Measurements from ENCODE around the gene BORCS6. TPM values are rescaled to one million over a fixed set of nuclear protein-coding genes. Genes with fewer than 3 reads are reported as not detected.
A peak's percentile ranks its signal among the peaks of the same experiment; 100 is the strongest.

The BORCS6 gene
- total and polyA plus RNA-seq, 9 of the 15 experiments (the other 6 are each of a cell fraction or from before 2014, with no cell fraction given), result 0.01 to 7.4 (median 2.3) TPM

GRCh38 chr17:8212312-8213180 lies 22.6 kb upstream of the BORCS6 start (continued):
- TF ChIP-seq REST (IDR thresholded peaks at IDR 0.05; ENCODE audit: borderline replicate concordance) (0 out of 2 replicates have a peak, but pooled peaks have one; percentile 21), REST (CRISPR knock-in tag; IDR thresholded peaks at IDR 0.05; ENCODE audit: low read depth) (no peak), PKNOX1 (IDR thresholded peaks at IDR 0.05) (peak; percentile 88), NR2C2 (CRISPR knock-in tag; IDR thresholded peaks at IDR 0.05) (0 out of 2 replicates have a peak, but pooled peaks have one; percentile 52), NR2C2 (tag; IDR thresholded peaks at IDR 0.05) (peak; percentile 87), NRF1 (conservative IDR thresholded peaks at IDR 0.05 in 1 of 2, IDR thresholded peaks at IDR 0.05 in 1 of 2) (peak; percentile 35 to 45; a peak in 1 of 4 replicates), ZKSCAN1 (IDR thresholded peaks at IDR 0.05; ENCODE audit: low read depth, low read length) (no peak), ADNP (tag; IDR thresholded peaks at IDR 0.05) (peak; percentile 37; the same call in 1 of the 2 replicates), TRIM24 (IDR thresholded peaks at IDR 0.05) (peak in 1 of 2 experiments; percentile 21; a peak in 1 of 4 replicates), ZFP91 (CRISPR knock-in tag; IDR thresholded peaks at IDR 0.05) (no peak), PBX2 (CRISPR knock-in tag; IDR thresholded peaks at IDR 0.05; ENCODE audit: low read depth) (no peak), PBX2 (tag; conservative IDR thresholded peaks at IDR 0.05; ENCODE audit: low read depth) (peak; percentile 44; the same call in 1 of the 2 replicates), NR2C1 (IDR thresholded peaks at IDR 0.05) (peak; percentile 84), NR2C1 (tag; IDR thresholded peaks at IDR 0.05) (peak; percentile 85)
